HAP-1 (cell line): ENCODE results near the gene CERS6.

Experiments
- DNase-seq, 2 experiments: peaks; one replicate each; pipeline ENCODE4 v3.0.0-alpha.2; 2016 to 2020; ENCODE audit warnings: low spot score in 2 of 2
- H3K27me3 ChIP-seq: fragments of 250-450 bp; sonication (Bioruptor Pico); 2 replicates; pipeline ENCODE4 v1.5.1; 2020; ENCODE audit warnings: low read depth, mild to moderate bottlenecking, moderate library complexity
- H3K36me3 ChIP-seq: fragments of 250-450 bp; sonication (Bioruptor Pico); replicated peaks from 2 replicates; pipeline ENCODE4 v1.5.1; 2020; ENCODE audit warnings: mild to moderate bottlenecking
- H3K4me1 ChIP-seq: fragments of 250-450 bp; sonication (Bioruptor Pico); 2 replicates; pipeline ENCODE4 v1.5.1; 2020; ENCODE audit warnings: mild to moderate bottlenecking
- H3K4me3 ChIP-seq: fragments of 250-450 bp; sonication (Bioruptor Pico); 2 replicates; pipeline ENCODE4 v1.5.1; 2020; ENCODE audit warnings: mild to moderate bottlenecking, moderate library complexity
- H3K9me3 ChIP-seq: fragments of 250-450 bp; sonication (Bioruptor Pico); 2 replicates; pipeline ENCODE4 v1.5.1; 2020; ENCODE audit warnings: mild to moderate bottlenecking, moderate library complexity
- in situ Hi-C: fragments of 300-500 bp; cut with MboI; formaldehyde crosslinking; loops from 3 replicates; pipeline ENCODE4 v1.14.3; 2020; ENCODE audit warnings: low sequenced_read_pairs, inconsistent platforms, mixed read lengths

The CERS6 gene

DNA sequence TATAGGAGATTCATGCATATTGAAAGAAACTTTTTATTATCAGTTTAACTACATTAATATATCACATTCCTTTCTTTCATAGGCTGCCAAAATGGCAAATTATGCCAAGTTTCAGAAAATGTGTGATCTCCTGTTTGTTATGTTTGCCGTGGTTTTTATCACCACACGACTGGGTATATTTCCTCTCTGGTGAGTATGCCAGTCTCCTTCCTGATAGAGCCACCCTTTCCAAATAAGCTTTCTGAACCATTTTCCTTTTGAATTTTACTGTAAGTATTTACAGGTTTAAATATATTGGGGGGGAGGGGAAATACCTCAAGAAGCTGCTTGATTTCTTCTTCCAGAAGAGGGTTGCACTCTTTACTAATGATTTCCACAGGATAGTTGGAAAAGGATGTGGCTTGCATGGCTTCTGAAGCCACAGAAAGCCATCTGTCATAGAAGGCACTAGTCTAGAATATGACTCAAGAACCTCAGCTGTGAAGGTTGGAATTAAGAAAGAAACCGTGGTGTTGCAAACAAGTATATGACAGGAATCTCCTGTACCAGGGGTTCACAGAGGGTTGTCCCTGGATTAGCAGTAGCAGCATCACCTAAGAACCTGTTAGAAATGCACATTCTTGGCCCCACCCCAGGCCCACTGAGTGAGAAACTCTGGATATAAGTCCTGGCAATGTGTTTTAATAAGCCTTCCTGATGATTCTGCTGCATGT is 261.9 kb downstream of the CERS6 start:
- Histone ChIP-seq H3K4me1 (peaks cover 2% of the 10 kb centered on the region; the same call in 1 of the 2 replicates), H3K4me3 (no peak overlapping the region), H3K36me3 (no peaks in the 10 kb centered on the region), H3K9me3 (no peaks in the 10 kb centered on the region), H3K27me3 (no peaks in the 10 kb centered on the region)
- no peak for DNase-seq
- in situ Hi-C loops = no loop called here

- no peak for DNase-seq
- no peak overlapping the region for H3K4me3 ChIP-seq
- H3K36me3 ChIP-seq = no peaks in the 10 kb centered on the region
- no peaks in the 10 kb centered on the region for H3K9me3 ChIP-seq
- peaks cover 2% of the 10 kb centered on the region; the same call in 1 of the 2 replicates for H3K4me1 ChIP-seq
- no peaks in the 10 kb centered on the region for H3K27me3 ChIP-seq
- in situ Hi-C loops = no loop called here
Measured at GRCh38 chr2:168718622-168719021, 262.6 kb downstream of the CERS6 start.

- Histone ChIP-seq H3K4me3 (no peak overlapping the region), H3K27me3 (no peaks in the 10 kb centered on the region), H3K4me1 (peaks cover 2% of the 10 kb centered on the region; the same call in 1 of the 2 replicates), H3K36me3 (no peaks in the 10 kb centered on the region), H3K9me3 (no peaks in the 10 kb centered on the region)
- no peak for DNase-seq
- in situ Hi-C loops = no loop called here
Measured at GRCh38 chr2:168719446-168719845, 263.4 kb downstream of the CERS6 start.

- Histone ChIP-seq H3K9me3 (no peaks in the 10 kb centered on the region), H3K27me3 (no peaks in the 10 kb centered on the region), H3K4me1 (peaks cover 2% of the 10 kb centered on the region; the same call in 1 of the 2 replicates), H3K36me3 (no peaks in the 10 kb centered on the region), H3K4me3 (no peak overlapping the region)
- no peak for DNase-seq
- in situ Hi-C loops = no loop called here
Measured at GRCh38 chr2:168722592-168722991, 266.5 kb downstream of the CERS6 start.

DNA sequence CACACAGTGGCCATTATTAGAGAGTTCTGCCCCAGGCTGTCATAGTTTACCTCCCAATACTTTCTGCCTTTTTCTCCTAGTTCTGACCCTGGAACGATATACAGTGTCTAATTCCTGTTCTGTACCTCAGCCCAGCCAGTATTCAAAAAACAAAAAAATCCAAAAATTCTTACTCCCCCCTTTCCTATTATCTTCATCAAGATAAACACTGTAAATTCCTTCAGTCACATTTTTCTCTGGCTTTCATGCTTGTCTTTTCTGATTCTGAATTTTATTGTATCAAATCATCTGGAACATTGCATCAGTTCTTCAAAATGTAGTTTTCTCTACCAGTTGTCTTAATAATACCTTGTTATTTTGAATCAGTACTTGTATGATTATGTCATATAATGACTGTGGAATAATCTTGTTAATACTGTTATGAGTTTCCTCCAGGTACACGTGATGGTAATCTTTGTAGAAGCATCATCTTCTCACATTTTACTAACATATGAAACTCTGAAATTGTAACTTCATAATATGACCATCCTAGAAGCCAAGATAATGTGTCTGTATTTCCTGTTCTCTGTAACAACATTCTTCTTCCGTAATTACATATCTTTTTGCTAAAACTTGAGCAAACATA is 267.3 kb downstream of the CERS6 start:
- in situ Hi-C loops = no loop called here
- no peaks in the 10 kb centered on the region for H3K9me3 ChIP-seq
- no peaks in the 10 kb centered on the region for H3K36me3 ChIP-seq
- H3K27me3 ChIP-seq = no peaks in the 10 kb centered on the region
- peaks cover 2% of the 10 kb centered on the region; the same call in 1 of the 2 replicates for H3K4me1 ChIP-seq
- H3K4me3 ChIP-seq = no peak overlapping the region
- DNase-seq = no peak

DNA sequence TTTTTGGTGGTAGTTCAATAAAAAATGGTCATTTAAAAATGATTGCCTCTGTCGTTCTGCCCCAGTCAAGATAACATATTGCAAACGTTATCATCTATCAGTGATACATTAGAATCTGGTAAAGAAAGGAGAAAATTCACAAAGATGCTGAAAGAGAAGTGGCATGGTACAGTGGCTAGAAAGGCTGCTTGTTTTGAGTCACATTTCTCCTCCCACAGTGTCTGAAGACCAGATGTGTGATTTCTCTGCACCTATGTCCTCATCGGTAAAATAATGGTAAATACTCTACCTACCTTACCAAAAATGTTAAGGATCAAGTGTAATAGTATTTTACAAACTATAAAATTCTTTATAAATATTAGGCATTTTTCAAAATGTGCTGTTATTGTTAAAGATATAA is 270.3 kb downstream of the CERS6 start:
- Histone ChIP-seq H3K27me3 (no peaks in the 10 kb centered on the region), H3K4me1 (peaks cover 2% of the 10 kb centered on the region; the same call in 1 of the 2 replicates), H3K36me3 (no peaks in the 10 kb centered on the region), H3K4me3 (no peak overlapping the region), H3K9me3 (no peaks in the 10 kb centered on the region)
- DNase-seq = no peak
- in situ Hi-C loops = no loop called here

- H3K9me3 ChIP-seq = no peaks in the 10 kb centered on the region
- no peaks in the 10 kb centered on the region for H3K27me3 ChIP-seq
- peaks cover under 1% of the 10 kb centered on the region; the same call in 1 of the 2 replicates for H3K4me1 ChIP-seq
- no peak for DNase-seq
- in situ Hi-C loops = no loop called here
- no peak overlapping the region for H3K4me3 ChIP-seq
- H3K36me3 ChIP-seq = no peaks in the 10 kb centered on the region
Measured at GRCh38 chr2:168727904-168728470, 271.9 kb downstream of the CERS6 start.

GRCh38 chr2:168729455-168729854 is 273.4 kb downstream of the CERS6 start:
- H3K9me3 ChIP-seq = no peaks in the 10 kb centered on the region
- DNase-seq = no peak

DNA sequence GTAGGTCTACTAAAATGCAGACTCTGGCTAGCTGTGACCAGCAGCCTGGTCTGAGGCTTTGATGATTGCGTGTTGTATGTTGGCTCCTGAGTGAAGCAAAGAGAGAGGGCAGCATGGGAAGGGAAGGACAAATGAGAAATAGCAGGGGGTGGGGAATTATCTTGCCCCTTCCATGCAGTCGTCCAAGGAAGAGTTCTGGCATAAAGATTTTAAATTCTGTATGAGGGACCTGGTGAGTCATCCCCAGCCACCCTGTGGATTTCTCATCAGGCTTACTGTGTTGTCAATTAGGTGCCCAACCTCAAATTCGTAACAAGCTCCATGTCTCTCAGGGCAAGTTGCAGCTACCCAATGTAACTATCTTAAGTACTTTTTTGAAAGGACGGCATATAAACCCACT is 274.3 kb downstream of the CERS6 start:
- in situ Hi-C loops = no loop called here
- H3K4me1 ChIP-seq = no peaks in the 10 kb centered on the region
- no peak for DNase-seq
- H3K27me3 ChIP-seq = no peaks in the 10 kb centered on the region
- H3K4me3 ChIP-seq = no peak overlapping the region
- H3K36me3 ChIP-seq = no peaks in the 10 kb centered on the region
- no peaks in the 10 kb centered on the region for H3K9me3 ChIP-seq

More at GRCh38 chr2:168729455-168729854, 273.4 kb downstream of the CERS6 start:
- H3K36me3 ChIP-seq = no peaks in the 10 kb centered on the region
- H3K4me3 ChIP-seq = no peak overlapping the region
- in situ Hi-C loops = no loop called here
- H3K27me3 ChIP-seq = no peaks in the 10 kb centered on the region
- no peaks in the 10 kb centered on the region for H3K4me1 ChIP-seq

- H3K27me3 ChIP-seq = no peaks in the 10 kb centered on the region
- no peaks in the 10 kb centered on the region for H3K4me1 ChIP-seq
- no peak overlapping the region for H3K4me3 ChIP-seq
- in situ Hi-C loops = no loop called here
- H3K36me3 ChIP-seq = no peaks in the 10 kb centered on the region
- no peaks in the 10 kb centered on the region for H3K9me3 ChIP-seq
- no peak for DNase-seq
Measured at GRCh38 chr2:168731002-168731401, 274.9 kb downstream of the CERS6 start.

DNA sequence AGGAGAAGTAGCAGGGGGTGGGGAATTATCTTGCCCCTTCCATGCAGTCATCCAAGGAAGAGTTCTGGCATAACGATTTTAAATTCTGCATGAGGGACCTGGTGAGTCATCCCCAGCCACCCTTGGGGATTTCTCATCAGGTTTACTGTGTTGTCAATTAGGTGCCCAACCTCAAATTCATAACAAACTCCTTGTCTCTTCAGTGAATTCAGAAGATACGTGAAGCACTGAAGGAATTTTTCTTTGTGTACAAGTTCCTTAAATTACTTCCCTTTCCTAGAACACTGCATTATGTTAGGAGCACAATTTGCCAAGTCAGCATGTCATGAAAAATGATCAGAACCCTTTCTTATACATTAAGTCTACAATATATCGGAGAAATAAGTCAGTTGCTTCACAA is 275.5 kb downstream of the CERS6 start:
- H3K4me1 ChIP-seq = peaks cover under 1% of the 10 kb centered on the region; the same call in 1 of the 2 replicates
- H3K9me3 ChIP-seq = no peaks in the 10 kb centered on the region
- no peak for DNase-seq
- in situ Hi-C loops = no loop called here
- no peak overlapping the region for H3K4me3 ChIP-seq
- H3K36me3 ChIP-seq = no peaks in the 10 kb centered on the region
- H3K27me3 ChIP-seq = no peaks in the 10 kb centered on the region

DNA sequence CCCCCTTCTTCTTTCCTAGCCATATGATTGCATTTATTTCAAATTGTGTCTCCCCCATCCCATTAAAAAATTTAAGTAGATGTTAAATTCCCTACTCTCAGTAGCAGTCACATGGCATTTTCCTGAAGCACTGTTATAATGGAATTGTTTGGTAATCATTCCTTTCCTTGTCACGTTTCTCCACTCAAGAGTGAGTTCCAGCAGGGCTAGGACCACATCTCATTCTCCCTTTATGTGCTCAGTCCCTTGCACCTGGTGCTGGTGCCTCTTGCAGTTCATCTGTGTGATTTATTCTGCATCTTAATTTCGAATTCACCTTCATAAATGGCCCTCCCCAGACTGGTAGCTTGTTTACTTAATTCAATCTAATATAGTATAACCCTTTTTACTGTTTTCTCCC is 276.0 kb downstream of the CERS6 start:
- Histone ChIP-seq H3K36me3 (no peaks in the 10 kb centered on the region), H3K4me1 (peaks cover 6% of the 10 kb centered on the region; the same call in 1 of the 2 replicates), H3K4me3 (no peak overlapping the region), H3K27me3 (no peaks in the 10 kb centered on the region), H3K9me3 (no peaks in the 10 kb centered on the region)
- in situ Hi-C loops = no loop called here
- no peak for DNase-seq

DNA sequence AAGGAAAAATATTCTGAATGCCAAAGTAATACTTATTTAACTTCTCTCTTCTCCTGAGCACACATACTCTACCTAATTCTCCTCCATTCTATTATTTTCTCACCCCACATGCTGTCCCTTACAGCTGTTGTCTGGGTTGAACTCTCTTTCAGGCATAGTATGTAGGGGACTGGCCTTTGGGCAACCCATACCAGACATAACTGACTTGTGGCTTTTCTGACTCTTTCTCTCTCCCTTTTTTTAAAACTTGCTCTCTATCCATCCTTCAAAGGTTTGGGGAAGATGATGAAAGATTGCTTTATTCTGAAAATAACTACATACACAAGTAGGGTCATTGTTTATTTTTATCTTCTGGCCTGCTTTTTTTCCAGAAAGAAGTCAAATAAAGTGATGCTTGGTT is 276.4 kb downstream of the CERS6 start:
- Histone ChIP-seq H3K4me3 (no peak overlapping the region), H3K4me1 (peaks cover 10% of the 10 kb centered on the region), H3K27me3 (no peaks in the 10 kb centered on the region), H3K9me3 (no peaks in the 10 kb centered on the region), H3K36me3 (no peaks in the 10 kb centered on the region)
- in situ Hi-C loops = no loop called here
- DNase-seq = no peak

DNA sequence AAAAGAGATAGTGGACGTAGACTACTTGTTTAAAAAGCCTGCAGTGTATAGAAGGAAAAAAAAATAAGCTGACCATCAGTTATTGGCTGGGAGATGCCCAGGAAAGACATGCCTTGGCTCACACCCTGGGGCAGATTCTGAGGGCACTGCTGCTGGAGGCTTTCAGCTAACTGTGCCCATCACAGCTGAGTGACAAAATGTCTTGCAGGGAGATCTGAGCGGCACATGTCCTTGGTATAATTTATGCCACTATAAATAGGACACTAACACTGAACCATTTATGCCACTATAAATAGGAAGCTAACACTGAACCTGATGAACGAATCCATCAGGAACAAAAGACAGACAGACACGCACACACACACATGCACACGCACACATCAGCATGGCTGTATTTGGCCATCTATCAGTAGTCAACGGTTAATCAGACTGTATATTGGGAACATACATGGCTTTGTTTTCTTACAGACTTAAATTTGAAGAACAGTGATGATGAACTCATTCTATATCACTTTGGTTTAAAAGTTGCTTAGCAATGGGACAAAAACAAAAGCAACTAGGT is 278.2 kb downstream of the CERS6 start:
- in situ Hi-C loops = no loop called here
- Histone ChIP-seq H3K4me3 (no peak overlapping the region), H3K9me3 (no peaks in the 10 kb centered on the region), H3K27me3 (no peaks in the 10 kb centered on the region), H3K36me3 (no peaks in the 10 kb centered on the region), H3K4me1 (peaks cover 19% of the 10 kb centered on the region)
- no peak for DNase-seq
